GM21529 (cell line): ENCODE results near the gene IRF2BP1.

Source experiments
- ATAC-seq: cut with Tn5 transposase; IDR thresholded peaks from one replicate; pipeline ENCODE4 v1.9.1; 2021; ENCODE audit not compliant: unreplicated experiment

The IRF2BP1 gene

GRCh38 chr19:45885556-45886426 lies at the start of gene IRF2BP1:
IRF2BP1 (minus strand) TSS chr19:45886141; CDS start chr19:45885774, 367 bp downstream.
- ATAC-seq: peak; percentile 40

- ATAC-seq: no peak
Measured at GRCh38 chr19:45935267-45935666, 49.3 kb upstream of the IRF2BP1 start.

GRCh38 chr19:45934551-45935230 lies 48.8 kb upstream of the IRF2BP1 start:
- no peak for ATAC-seq

GRCh38 chr19:45933759-45934158 lies 47.8 kb upstream of the IRF2BP1 start:
- no peak for ATAC-seq

- no peak for ATAC-seq
Measured at GRCh38 chr19:45931055-45931454, 45.1 kb upstream of the IRF2BP1 start.

- ATAC-seq: no peak
Measured at GRCh38 chr19:45929247-45929646, 43.3 kb upstream of the IRF2BP1 start.

GRCh38 chr19:45927565-45928261 lies 41.8 kb upstream of the IRF2BP1 start:
- peak; percentile 68 for ATAC-seq

GRCh38 chr19:45924891-45925447 lies 39.0 kb upstream of the IRF2BP1 start:
- ATAC-seq: no peak

- ATAC-seq: no peak
Measured at GRCh38 chr19:45922281-45922680, 36.3 kb upstream of the IRF2BP1 start.

GRCh38 chr19:45920458-45920857 lies 34.5 kb upstream of the IRF2BP1 start:
- ATAC-seq: no peak

- ATAC-seq: no peak
Measured at GRCh38 chr19:45919678-45920077, 33.7 kb upstream of the IRF2BP1 start.

- no peak for ATAC-seq
Measured at GRCh38 chr19:45918721-45919120, 32.8 kb upstream of the IRF2BP1 start.

GRCh38 chr19:45917421-45918091 lies 31.6 kb upstream of the IRF2BP1 start:
- ATAC-seq: no peak

GRCh38 chr19:45913874-45914830 lies 28.2 kb upstream of the IRF2BP1 start, which contains the start of gene NANOS2:
NANOS2 (minus strand) TSS chr19:45914778; CDS start chr19:45914693, 85 bp downstream.
- ATAC-seq: no peak

GRCh38 chr19:45911291-45911690 lies 25.4 kb upstream of the IRF2BP1 start:
- no peak for ATAC-seq

- ATAC-seq: no peak
Measured at GRCh38 chr19:45908956-45909355, 23.0 kb upstream of the IRF2BP1 start.

GRCh38 chr19:45906221-45906620 lies 20.3 kb upstream of the IRF2BP1 start:
- ATAC-seq: no peak

- no peak for ATAC-seq
Measured at GRCh38 chr19:45905011-45905410, 19.1 kb upstream of the IRF2BP1 start.
